Ectodermal cell (in vitro differentiated cells): ENCODE results near the gene FAM131C.

Experiments
- H3K27ac ChIP-seq: 2 replicates; pipeline ENCODE4 v1.7.0; 2013; ENCODE audit warnings: mild to moderate bottlenecking, low read depth, low read length; ENCODE audit not compliant: insufficient read depth, poor library complexity, severe bottlenecking
- H3K27me3 ChIP-seq: 2 replicates; pipeline ENCODE4 v1.7.0; 2013; ENCODE audit warnings: mild to moderate bottlenecking, low read length; ENCODE audit not compliant: insufficient read depth, control insufficient read depth, poor library complexity, severe bottlenecking
- H3K36me3 ChIP-seq: one replicate; pipeline ENCODE4 v1.7.0; 2013; ENCODE audit warnings: low read length; ENCODE audit not compliant: control insufficient read depth, insufficient read depth
- H3K4me1 ChIP-seq: one replicate; pipeline ENCODE4 v1.7.0; 2013; ENCODE audit warnings: low read length; ENCODE audit not compliant: control insufficient read depth, insufficient read depth
- H3K4me3 ChIP-seq: 2 replicates; pipeline ENCODE4 v1.7.0; 2013; ENCODE audit warnings: low read depth, low read length, control low read depth; ENCODE audit not compliant: insufficient read depth
- H3K9me3 ChIP-seq: 2 replicates; pipeline ENCODE4 v1.7.0; 2013; ENCODE audit warnings: mild to moderate bottlenecking, low read length, moderate library complexity; ENCODE audit not compliant: control insufficient read depth
- WGBS, 2 experiments: methylation state at CpG; one replicate each; pipeline ENCODE4 v1.1.7; 2013; ENCODE audit warnings: missing lambda C conversion rate in 2 of 2; 5-methylcytosine and 5-hydroxymethylcytosine counted together

The FAM131C gene

DNA sequence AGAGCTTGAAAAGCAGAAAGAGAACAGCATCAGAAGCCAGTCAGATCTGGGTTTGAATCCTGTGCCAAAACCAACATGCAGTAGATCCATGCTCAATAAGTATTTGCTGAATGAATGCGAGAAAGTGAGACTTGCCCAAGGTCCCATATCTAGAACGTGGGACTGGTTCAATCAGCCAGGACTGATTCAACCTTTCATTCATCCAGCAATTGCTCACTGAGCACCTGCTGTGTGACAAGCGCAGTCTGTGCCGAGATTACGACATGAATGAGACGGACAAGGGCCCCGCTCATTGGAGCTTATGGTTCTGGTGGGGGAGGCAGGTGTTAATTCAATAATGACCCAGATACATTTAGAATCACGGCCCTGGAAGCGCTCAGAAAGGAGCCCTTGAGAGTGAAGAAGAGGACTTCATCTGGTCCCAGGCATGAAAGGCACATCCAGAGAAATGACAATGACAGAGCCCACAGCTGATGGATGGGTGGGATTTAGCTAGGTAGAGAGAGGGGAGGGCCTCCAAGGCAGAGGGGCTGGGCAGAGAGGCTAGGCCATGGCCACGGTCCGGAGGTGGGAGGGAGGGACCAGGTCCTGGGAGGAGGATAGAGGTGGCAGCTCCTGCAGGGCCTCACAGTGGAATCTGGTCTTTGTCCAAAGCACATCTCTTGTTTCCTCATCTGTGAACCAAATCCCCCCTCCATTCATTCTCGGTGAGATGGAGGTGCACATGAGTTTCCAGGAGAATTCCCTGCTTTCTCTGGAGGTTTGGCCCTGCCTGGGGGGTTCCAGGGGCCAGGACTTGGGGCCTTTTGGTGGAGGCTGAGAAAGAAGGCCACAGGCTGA lies 4.2 kb upstream of the FAM131C start:
- no peak overlapping the region for H3K27ac ChIP-seq
- WGBS, 2 experiments, result 84 to 86% methylated on average over 12 of the region's 12 CpGs
- peaks cover 33% of the 10 kb centered on the region for H3K27me3 ChIP-seq
- H3K4me1 ChIP-seq, result peaks cover 16% of the 10 kb centered on the region
- no peaks in the 10 kb centered on the region for H3K9me3 ChIP-seq
- no peak overlapping the region for H3K4me3 ChIP-seq
- no peaks in the 10 kb centered on the region for H3K36me3 ChIP-seq

DNA sequence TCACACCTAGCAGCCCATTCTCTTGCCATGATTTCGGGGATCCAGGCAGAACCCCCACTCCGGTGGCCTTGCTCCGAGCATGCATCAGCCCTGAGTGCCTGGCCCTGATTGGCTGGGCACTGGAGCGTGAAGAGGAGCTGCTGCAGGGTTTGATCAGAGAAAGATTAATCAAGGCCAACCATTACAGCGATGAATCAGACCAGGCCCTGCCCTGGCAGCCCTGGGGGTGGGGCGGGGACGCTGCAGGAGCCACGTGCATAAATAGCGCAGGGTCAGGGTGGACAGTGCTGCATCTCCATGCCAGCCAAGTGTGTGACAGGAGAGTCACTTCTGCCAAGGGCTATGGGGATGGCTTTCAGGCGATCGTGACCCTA lies 3.4 kb upstream of the FAM131C start:
- WGBS, 2 experiments, result 88 to 91% methylated on average over 11 of the region's 11 CpGs
- no peak overlapping the region for H3K27ac ChIP-seq
- H3K9me3 ChIP-seq, result no peaks in the 10 kb centered on the region
- peaks cover 22% of the 10 kb centered on the region for H3K4me1 ChIP-seq
- H3K4me3 ChIP-seq, result no peak overlapping the region
- no peaks in the 10 kb centered on the region for H3K36me3 ChIP-seq
- peaks cover 41% of the 10 kb centered on the region for H3K27me3 ChIP-seq

DNA sequence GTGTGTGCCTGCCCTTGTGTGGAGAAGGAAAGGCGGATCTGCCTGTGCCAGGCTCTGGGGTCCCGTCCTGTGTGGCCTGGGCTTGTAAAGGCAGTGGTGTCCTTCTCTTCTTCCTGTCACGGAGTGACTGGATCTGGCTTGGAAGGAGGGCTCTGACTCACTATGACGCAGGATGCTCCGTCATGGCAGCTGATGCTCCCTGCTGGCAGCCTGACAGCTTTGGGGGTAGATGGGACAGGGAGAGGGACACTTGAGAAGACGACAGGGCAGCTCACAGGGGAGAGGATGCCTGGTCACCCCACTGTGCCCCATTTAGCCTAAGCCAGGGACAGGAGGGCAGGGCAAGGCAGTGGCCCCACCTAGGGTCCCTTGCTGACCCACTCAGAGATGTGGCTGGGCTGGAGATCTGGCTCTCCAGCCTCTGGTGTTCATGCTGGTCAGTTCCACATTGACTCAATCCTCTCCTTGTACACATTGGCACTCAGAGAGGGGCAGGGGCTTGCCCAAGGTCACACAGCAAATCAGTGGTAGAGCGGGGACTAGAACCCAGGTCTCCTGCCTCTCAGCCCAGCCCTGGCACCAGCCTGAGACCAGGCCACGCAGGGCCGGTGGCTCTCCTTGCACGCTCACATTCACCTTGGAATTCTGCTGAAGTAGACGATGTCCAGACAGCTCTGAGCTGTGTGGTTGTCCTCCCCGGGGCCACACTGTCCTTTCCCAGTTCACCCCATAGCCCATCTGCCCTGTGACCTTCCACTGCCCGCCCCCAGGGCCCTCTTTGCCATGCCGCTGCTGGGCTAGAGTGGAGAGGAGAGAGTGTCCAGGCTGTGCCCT lies 2.8 kb upstream of the FAM131C start:
- Histone ChIP-seq H3K27me3 (peaks cover 42% of the 10 kb centered on the region), H3K36me3 (no peaks in the 10 kb centered on the region), H3K9me3 (no peaks in the 10 kb centered on the region), H3K4me3 (no peak overlapping the region), H3K27ac (no peak overlapping the region), H3K4me1 (peaks cover 22% of the 10 kb centered on the region)
- WGBS, 2 experiments, result 80% methylated on average over 14 of the region's 14 CpGs

GRCh38 chr1:16075337-16076030 lies 2.0 kb upstream of the FAM131C start:
- H3K36me3 ChIP-seq, result no peaks in the 10 kb centered on the region
- H3K4me1 ChIP-seq, result peaks cover 22% of the 10 kb centered on the region
- H3K9me3 ChIP-seq, result no peaks in the 10 kb centered on the region
- no peak overlapping the region for H3K27ac ChIP-seq
- H3K27me3 ChIP-seq, result peaks cover 42% of the 10 kb centered on the region
- 91 to 93% methylated on average over 11 of the region's 11 CpGs for WGBS, 2 experiments
- no peak overlapping the region for H3K4me3 ChIP-seq

DNA sequence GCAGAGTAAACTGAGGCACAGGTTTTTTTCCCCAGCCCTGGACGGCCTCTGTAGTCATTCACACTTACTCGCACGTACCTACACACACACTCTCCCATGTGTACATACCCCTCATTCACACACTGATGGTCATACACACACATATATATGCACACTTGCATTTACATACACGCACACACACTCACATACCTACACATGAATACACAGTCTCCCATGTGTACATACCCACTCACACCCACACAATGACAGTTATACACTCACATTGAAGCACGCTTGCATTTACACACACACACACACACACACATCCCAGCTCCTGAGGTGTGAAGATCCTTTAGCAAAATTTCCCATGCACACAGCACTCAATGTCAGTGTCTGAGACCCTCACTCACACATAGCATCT lies 766 bp upstream of the FAM131C start:
- H3K4me3 ChIP-seq, result no peak overlapping the region
- WGBS, 2 experiments, result 71 to 73% methylated on average over 5 of the region's 5 CpGs

DNA sequence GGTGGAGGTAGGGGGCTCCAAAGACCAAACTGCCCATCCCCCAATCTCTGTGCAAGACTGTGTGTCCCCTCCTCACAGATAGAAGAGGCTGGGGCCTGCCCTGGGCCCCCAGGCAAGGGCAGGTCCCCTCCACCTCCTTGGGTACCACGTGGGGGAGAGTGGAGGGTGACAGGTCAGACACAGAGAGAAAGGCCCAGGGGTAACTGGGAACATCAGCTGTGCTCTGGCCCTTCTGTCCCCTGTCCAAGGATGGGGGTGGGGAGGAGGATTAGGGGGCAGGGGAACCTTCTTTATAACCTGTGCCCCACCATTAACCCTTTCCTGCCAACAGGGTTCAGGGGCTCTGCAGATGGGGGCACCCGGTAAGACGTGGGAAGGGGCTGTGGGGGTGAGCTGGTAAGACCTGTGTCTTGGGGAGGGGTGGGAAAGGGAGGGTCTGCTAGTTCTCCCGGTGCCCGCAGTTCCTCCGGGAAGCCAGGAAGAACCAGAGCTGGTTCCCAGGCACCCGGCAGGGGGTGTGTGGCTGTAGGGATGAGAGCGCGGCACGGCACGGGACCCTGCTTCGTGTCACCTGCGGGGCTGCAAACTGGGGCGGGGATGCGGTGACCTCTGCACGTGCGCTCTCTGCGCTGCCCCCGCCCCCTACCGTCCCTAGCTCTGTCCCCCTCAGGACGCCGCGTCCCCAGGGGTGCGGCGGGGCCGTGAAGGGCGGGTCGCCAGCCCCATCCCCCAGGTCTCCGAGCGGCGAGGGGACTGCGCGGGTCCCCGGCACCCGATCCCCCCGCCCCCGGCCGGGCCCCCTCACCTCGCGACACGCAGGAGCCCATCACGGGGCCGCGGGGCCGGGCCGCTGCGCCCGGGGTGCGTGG lies 601 bp downstream of the FAM131C start:
- Histone ChIP-seq H3K36me3 (no peaks in the 10 kb centered on the region), H3K27ac (no peak overlapping the region), H3K4me3 (peak overlapping the region; percentile 40), H3K27me3 (peaks cover 42% of the 10 kb centered on the region), H3K4me1 (peaks cover 27% of the 10 kb centered on the region), H3K9me3 (no peaks in the 10 kb centered on the region)
- WGBS, 2 experiments, result 1 to 2% methylated on average over 49 of the region's 49 CpGs

More for the DNA sequence above, 766 bp upstream of the FAM131C start:
- Histone ChIP-seq H3K4me1 (peaks cover 20% of the 10 kb centered on the region), H3K9me3 (no peaks in the 10 kb centered on the region), H3K27me3 (peaks cover 42% of the 10 kb centered on the region), H3K36me3 (no peaks in the 10 kb centered on the region), H3K27ac (no peak overlapping the region)

DNA sequence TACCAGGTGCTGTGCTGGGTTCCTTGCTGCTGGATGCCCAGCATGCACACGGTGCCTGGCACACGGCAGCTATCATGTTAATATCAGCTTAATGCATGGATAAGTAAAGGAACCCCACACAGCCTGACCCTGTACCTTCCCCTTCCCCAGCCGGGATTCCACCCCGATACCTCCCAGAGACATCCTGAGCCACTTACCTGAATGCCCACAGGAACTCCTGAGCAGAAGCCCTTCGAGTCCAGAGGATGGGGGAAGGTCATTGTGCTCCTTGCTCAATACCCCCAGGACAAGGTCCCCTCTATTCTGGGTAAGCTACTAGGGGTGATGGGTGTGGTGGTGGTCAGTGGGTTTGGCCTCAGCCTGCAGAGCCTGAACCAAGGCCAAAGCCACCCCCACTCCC lies 1.4 kb downstream of the FAM131C start:
- Histone ChIP-seq H3K4me3 (no peak overlapping the region), H3K9me3 (no peaks in the 10 kb centered on the region), H3K27me3 (peaks cover 42% of the 10 kb centered on the region), H3K27ac (no peak overlapping the region), H3K4me1 (peaks cover 35% of the 10 kb centered on the region), H3K36me3 (no peaks in the 10 kb centered on the region)
- 85 to 86% methylated on average over 5 of the region's 5 CpGs for WGBS, 2 experiments

GRCh38 chr1:16071614-16072013 lies 1.8 kb downstream of the FAM131C start:
- Histone ChIP-seq H3K9me3 (no peaks in the 10 kb centered on the region), H3K4me1 (peaks cover 40% of the 10 kb centered on the region), H3K36me3 (no peaks in the 10 kb centered on the region), H3K27me3 (peaks cover 42% of the 10 kb centered on the region), H3K27ac (no peak overlapping the region), H3K4me3 (no peak overlapping the region)
- WGBS, 2 experiments, result 89 to 91% methylated on average over 6 of the region's 6 CpGs

- Histone ChIP-seq H3K27ac (no peak overlapping the region), H3K4me3 (no peak overlapping the region), H3K9me3 (no peaks in the 10 kb centered on the region), H3K27me3 (peaks cover 40% of the 10 kb centered on the region), H3K4me1 (peaks cover 40% of the 10 kb centered on the region), H3K36me3 (no peaks in the 10 kb centered on the region)
- WGBS, 2 experiments, result 92 to 93% methylated on average over 9 of the region's 9 CpGs
Measured at GRCh38 chr1:16070640-16071355, 2.7 kb downstream of the FAM131C start.
